NCI-H446 (cell line): Measurements from ENCODE around the gene CLHC1.
A peak's percentile ranks its signal among the peaks of the same experiment; 100 is the strongest.
"Not testable (repeated sequence)": the region's sequence is repeated elsewhere in the genome, so short reads cannot be mapped to it uniquely, and the experiment has no call there.

Experiments
- DNase-seq, 2 experiments: peaks; one replicate each; lab custom pipeline; 2025; lab: John Stamatoyannopoulos, UW

The CLHC1 gene

GRCh38 chr2:55232863-55233657 is 967 bp upstream of the CLHC1 start:
- no peak for DNase-seq

GRCh38 chr2:55231546-55232083 is 478 bp downstream of the CLHC1 start:
- no peak for DNase-seq

DNA sequence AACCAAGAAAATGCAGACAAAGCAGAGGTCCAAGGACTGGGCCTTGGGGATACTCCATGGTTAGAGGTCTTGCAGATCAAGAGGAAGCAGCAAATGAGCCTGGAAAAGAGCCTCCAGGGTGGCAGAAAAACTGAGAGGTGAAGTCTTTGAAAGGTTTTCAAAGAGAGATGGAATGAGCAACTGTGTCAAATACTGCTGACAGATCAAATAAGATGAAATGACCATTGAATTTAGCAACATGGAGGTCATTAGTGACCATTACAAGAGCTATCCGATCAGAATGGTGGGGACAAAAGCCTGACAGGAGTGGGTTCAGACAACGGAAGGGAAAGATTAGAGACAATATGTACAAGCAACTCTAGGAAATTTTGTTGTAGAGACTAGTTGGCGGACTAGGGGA is 1.5 kb downstream of the CLHC1 start:
- no peak for DNase-seq

DNA sequence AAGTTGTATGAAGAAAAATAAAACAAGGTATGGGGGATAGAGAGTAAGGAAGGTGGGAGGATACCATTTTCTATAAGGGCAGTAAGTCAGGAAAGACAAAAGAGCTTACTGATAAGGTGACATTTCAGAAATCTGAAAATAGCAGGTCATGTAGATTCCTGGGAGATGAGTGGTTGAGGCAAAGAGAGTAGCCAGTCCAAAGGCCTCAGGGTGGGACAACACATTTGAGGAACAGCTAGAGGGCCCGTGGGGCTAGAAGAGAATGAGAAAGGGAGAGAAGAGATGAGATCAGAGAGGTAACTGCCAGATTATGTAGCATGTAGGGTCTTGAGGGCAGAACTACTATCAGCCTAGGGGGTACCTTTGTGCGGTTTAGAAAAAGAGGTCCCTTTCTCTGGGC is 2.9 kb downstream of the CLHC1 start:
- DNase-seq, result no peak

DNA sequence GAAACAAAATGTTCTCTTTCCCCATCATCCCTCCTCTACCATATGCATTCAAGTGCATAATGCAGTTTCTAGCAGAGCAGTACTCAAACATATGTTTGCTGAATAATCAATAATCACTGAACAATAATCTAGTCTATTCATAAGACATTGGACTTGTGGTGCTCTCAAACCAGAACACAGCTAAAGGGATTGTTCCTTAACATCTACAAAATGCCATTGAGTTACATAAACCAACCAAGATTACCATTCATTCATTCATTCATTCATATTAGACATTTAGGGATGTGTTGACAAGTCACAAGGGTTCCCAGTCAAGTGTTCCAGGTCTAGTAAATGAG is 3.9 kb downstream of the CLHC1 start:
- no peak for DNase-seq

GRCh38 chr2:55227437-55228225 is 4.5 kb downstream of the CLHC1 start:
- not testable (repeated sequence) for DNase-seq

DNA sequence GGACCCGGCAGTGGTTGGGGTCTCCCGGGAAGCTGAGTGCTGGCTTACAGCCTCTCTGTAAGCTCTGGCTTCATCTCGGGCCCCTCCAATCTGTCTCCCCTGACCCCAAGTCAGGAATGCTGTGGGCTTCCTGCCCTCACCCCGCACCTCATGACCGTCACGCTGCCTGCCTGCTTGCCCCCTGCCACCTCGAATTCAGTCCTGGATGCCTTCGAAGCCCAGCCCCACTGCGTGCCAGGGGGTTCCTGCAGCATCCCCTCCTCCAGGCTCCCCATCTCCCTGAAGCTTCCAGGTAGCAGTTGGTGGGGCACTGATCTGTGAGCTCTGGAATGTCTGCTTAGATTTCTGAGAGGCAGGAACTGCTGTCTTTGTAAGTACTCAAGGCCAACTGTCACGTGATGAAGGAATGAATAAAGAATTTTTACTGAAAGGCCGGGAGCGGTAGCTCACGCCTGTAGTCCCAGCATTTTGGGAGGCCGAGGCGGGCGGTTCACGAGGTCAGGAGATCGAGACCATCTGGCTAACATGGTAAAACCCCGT is 6.5 kb downstream of the CLHC1 start:
- DNase-seq, result no peak

GRCh38 chr2:55224761-55225261 is 7.3 kb downstream of the CLHC1 start:
- no peak for DNase-seq

- no peak for DNase-seq
These were observed 7.9 kb downstream of the CLHC1 start for GRCh38 chr2:55223958-55224760.

DNA sequence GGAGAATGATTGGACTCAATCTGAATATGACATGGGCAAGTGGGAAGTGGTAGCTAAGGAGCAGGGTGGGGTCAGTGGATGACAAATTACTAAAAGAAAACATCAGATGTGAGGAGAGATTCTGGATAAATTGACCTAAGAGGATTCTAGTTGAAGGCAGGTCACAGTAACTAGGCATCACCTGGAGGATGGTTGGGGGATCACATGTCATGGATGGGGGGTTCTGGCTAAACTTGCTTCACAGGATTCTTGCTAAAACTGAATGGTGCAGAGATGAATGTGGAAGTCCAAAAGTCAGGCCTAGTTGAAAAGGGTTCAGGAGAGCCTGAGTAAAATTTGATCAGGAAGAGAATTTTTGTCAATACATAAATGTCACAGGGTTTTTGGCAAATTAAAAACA is 18.3 kb downstream of the CLHC1 start:
- DNase-seq, result no peak

DNA sequence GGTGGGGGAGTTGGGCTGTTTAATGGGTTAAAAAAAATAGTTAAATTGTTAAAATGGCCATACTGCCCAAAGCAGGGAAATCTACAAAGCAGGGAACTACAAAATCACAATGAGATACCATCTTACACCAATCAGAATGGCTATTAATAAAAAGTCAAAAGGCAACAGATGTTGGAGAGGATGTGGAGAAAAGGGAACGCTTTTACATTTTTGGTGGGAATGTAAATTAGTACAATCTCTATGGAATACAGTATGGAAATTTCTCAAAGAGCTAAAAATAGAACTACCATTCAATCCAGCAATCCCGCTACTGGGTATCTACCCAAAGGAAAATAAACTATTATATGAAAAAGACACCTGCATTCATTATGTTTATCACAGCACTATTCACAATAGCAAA is 27.1 kb downstream of the CLHC1 start:
- no peak for DNase-seq

DNA sequence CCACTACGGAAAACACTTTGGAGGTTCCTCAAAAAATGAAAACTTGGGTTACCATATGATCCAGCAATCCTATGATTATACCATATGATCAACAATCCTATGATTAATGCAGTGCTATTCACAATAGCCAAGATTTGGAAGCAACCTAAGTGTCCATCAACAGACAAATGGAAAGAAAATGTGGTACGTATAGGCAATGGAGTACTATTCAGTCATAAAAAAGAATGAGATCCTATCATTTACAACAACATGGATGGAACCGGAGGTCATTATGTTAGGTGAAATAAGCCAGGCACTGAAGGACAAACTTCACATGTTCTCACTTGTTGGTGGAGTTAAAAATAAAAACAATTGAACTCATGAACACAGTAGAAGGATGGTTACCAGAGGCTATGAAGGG is 27.6 kb downstream of the CLHC1 start:
- DNase-seq, result no peak

GRCh38 chr2:55200416-55200815 is 31.7 kb downstream of the CLHC1 start:
- no peak for DNase-seq

- DNase-seq, result no peak
These were observed 35.6 kb downstream of the CLHC1 start for GRCh38 chr2:55196526-55196925.

- DNase-seq, result not testable (repeated sequence)
These were observed 40.2 kb downstream of the CLHC1 start for GRCh38 chr2:55191888-55192287.

- not testable (repeated sequence) for DNase-seq
These were observed 45.3 kb downstream of the CLHC1 start for GRCh38 chr2:55186837-55187236.

GRCh38 chr2:55180374-55180773 is 51.7 kb downstream of the CLHC1 start:
- no peak for DNase-seq

DNA sequence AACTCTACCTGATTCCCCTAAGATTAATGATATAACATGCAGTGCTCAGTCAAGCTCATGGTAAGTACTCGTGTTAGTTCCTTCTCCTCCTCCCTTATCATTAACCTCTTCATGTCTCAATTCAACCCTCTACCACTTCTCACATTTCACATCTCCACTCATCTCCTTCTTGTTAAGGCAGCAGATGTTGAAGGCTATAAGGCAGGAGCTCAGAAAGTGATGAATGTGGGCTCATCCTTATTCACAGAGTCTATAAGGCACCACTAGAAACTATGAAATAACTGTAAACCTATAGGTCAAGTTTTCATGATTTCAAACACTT is 56.0 kb downstream of the CLHC1 start:
- DNase-seq, result no peak

- DNase-seq, result peak; percentile 14 to 80
These were observed 56.6 kb downstream of the CLHC1 start for GRCh38 chr2:55175254-55176093.

- DNase-seq, result no peak
These were observed 58.5 kb downstream of the CLHC1 start for GRCh38 chr2:55173438-55174054.

GRCh38 chr2:55169915-55170314 is 62.2 kb downstream of the CLHC1 start:
- no peak for DNase-seq
